ENCODE measurements around the gene GABRB1.

- no peak for TF ChIP-seq CTCF (IDR thresholded peaks at IDR 0.05)
- TF ChIP-seq POLR2AphosphoS5 (IDR thresholded peaks at IDR 0.05; ENCODE audit: insufficient read depth in 1 of 2, low read depth in 1 of 2) = no peak
- TF ChIP-seq POLR2A (IDR thresholded peaks at IDR 0.05) = no peak
Measured at GRCh38 chr4:47120783-47121182, 89.4 kb downstream of the GABRB1 start.

Measured in vagina (tissue), 2 donors.